ENCODE measurements around the gene FGF6.

The FGF6 gene

DNA sequence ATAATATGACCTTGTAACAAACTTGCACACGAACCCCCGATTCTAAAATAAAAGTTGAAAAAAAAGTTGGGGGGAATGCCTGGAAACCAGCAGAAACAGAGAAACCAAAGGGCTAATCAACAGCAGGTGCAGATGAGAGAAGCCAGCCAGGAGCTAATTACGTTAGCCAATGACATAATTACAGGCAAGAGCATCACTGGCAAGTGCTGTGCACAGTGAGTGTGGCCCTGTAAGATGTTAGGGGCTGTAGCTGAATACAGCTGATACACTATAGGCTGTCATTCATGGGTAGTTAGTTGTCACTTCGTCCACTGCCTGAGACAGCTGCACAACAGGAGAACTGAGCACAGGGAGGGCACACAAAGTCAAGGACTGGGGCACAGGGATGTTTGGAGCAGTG, 58.8 kb downstream of the FGF6 start:
- H3K4me3 ChIP-seq (ENCODE audit: low read depth, low read length) = no peak overlapping the region
- no peak for DNase-seq (ENCODE audit: low read depth)

All from skeletal muscle cell (primary cell).